HUES6 (cell line): Measurements from ENCODE around the gene CCNB1IP1.

Source experiments
- H3K27ac ChIP-seq: 2 replicates; pipeline ENCODE4 v1.7.0; 2013; ENCODE audit warnings: low read depth, mild to moderate bottlenecking, low read length, inconsistent platforms
- H3K27me3 ChIP-seq: 2 replicates; pipeline ENCODE4 v1.6.1; 2013; ENCODE audit warnings: low read length; ENCODE audit not compliant: control insufficient read depth, insufficient read depth
- H3K36me3 ChIP-seq: 2 replicates; pipeline ENCODE4 v1.6.1; 2013; ENCODE audit warnings: low read length; ENCODE audit not compliant: control insufficient read depth, insufficient read depth
- H3K4me1 ChIP-seq: 2 replicates; pipeline ENCODE4 v1.6.1; 2013; ENCODE audit warnings: low read length; ENCODE audit not compliant: control insufficient read depth, insufficient read depth
- H3K4me3 ChIP-seq: 2 replicates; pipeline ENCODE4 v1.5.1; 2013; ENCODE audit warnings: low read depth, low read length
- H3K9ac ChIP-seq: one replicate; pipeline ENCODE4 v1.6.1; 2013; ENCODE audit warnings: mild to moderate bottlenecking, low read length
- H3K9me3 ChIP-seq: 2 replicates; pipeline ENCODE4 v1.6.1; 2013; ENCODE audit warnings: low read depth, low read length; ENCODE audit not compliant: control insufficient read depth, insufficient read depth

The CCNB1IP1 gene

GRCh38 chr14:20333494-20333841 is 389 bp upstream of the CCNB1IP1 start:
- Histone ChIP-seq H3K36me3 (peaks cover 26% of the 10 kb centered on the region), H3K4me1 (peaks cover 8% of the 10 kb centered on the region; the same call in 1 of the 2 replicates), H3K9me3 (no peaks in the 10 kb centered on the region), H3K27me3 (no peaks in the 10 kb centered on the region), H3K4me3 (peak overlapping the region; percentile 92), H3K27ac (peak overlapping the region; percentile 63; the same call in 1 of the 2 replicates), H3K9ac (peak overlapping the region; percentile 20)

DNA sequence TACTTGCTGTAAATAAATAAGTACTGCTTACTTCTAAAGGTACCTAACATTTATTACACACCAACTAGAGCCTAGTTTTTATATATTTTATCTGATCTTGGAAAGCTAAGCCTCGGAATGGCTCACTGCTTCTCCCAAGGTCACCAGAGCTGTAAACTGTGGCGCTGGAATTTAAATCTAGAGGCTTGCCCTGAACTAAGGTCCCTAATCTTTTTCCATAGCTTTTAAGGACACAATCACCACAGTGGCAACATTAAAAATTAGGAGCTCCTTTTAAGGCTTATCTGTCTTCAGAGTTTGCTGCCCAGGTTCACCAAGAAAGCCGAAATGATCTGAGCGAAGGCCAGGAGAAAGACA is 670 bp downstream of the CCNB1IP1 start:
- H3K4me1 ChIP-seq, result peaks cover 11% of the 10 kb centered on the region; the same call in 1 of the 2 replicates
- peak overlapping the region; percentile 89 for H3K27ac ChIP-seq
- peak overlapping the region; percentile 97 for H3K9ac ChIP-seq
- peak overlapping the region; percentile 92 for H3K4me3 ChIP-seq
- H3K27me3 ChIP-seq, result no peaks in the 10 kb centered on the region
- peaks cover 37% of the 10 kb centered on the region for H3K36me3 ChIP-seq
- no peaks in the 10 kb centered on the region for H3K9me3 ChIP-seq

DNA sequence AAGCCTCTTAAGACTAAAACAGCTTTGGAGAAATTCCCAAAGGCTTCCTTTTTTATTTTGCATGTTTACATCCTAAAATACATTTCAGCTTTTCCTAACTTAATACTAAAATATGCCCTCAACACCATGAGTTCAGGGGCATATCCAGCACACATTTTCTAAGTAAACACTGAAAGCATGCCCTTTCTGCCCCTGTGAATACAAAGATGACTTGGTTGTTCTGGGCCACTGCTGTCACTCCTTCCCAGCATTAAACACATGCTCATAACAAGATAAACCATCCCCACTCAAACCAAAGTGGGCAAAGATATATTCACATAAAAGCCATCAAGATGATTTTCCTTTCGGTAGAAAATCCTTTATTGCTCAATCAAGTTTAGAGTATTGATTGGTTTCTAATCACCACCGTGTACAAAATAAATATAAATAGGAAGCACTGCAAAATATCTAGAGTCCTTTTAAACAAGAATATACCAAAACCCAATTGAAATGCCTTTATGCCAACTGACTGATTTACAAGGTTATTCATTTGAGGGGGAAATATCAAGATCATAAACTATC is 1.9 kb downstream of the CCNB1IP1 start:
- Histone ChIP-seq H3K4me1 (peaks cover 11% of the 10 kb centered on the region; the same call in 1 of the 2 replicates), H3K36me3 (peaks cover 49% of the 10 kb centered on the region), H3K27me3 (no peaks in the 10 kb centered on the region), H3K4me3 (peak overlapping the region; percentile 92), H3K9ac (peak overlapping the region; percentile 63), H3K27ac (peak overlapping the region; percentile 31; the same call in 1 of the 2 replicates), H3K9me3 (no peaks in the 10 kb centered on the region)

DNA sequence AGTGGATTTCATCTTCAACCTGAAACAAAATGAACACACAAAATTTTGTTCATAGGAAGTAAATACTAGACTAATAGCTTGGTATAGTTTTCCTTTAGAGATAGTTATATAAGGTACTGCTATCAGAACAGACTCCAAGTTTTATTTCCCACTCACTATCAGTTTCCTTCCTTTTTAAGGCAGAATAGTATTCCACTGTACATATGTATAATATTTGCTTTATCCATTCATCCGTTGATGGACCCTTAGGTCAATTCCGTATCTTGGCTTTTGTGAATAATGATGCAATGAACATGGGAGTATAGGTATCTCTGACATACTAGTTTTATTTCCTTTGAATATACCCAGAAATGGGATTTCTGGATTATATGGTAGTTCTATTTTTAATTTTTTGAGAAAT is 3.7 kb downstream of the CCNB1IP1 start:
- H3K27ac ChIP-seq, result no peak overlapping the region
- H3K4me1 ChIP-seq, result peaks cover 11% of the 10 kb centered on the region; the same call in 1 of the 2 replicates
- H3K27me3 ChIP-seq, result no peaks in the 10 kb centered on the region
- H3K4me3 ChIP-seq, result no peak overlapping the region
- H3K9ac ChIP-seq, result no peak overlapping the region
- peaks cover 65% of the 10 kb centered on the region for H3K36me3 ChIP-seq
- H3K9me3 ChIP-seq, result no peaks in the 10 kb centered on the region

DNA sequence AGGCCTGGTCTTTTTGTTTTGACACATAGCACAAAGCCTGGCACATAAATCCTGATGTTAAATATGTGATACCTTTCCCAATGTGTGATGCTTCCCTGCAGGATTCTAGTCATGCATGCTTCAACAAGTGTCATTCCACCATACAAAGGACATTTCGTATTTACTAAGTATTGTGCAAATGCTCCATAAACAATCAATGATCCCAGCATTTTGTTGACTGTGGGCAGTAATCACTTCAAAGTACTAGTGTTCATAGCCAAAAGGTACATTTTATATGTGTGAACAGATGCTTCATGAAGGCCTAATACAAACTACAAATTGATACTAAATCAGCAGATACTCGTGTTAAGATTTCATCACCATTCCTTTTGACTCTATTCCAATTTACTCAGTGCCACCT is 4.4 kb downstream of the CCNB1IP1 start:
- peaks cover 71% of the 10 kb centered on the region for H3K36me3 ChIP-seq
- no peak overlapping the region for H3K27ac ChIP-seq

GRCh38 chr14:20327005-20327869 is 5.8 kb downstream of the CCNB1IP1 start:
- no peaks in the 10 kb centered on the region for H3K9me3 ChIP-seq
- no peak overlapping the region for H3K4me3 ChIP-seq
- peak overlapping the region; percentile 17; the same call in 1 of the 2 replicates for H3K27ac ChIP-seq
- H3K4me1 ChIP-seq, result peaks cover 11% of the 10 kb centered on the region; the same call in 1 of the 2 replicates
- peaks cover 79% of the 10 kb centered on the region for H3K36me3 ChIP-seq
- no peaks in the 10 kb centered on the region for H3K27me3 ChIP-seq
- no peak overlapping the region for H3K9ac ChIP-seq

More for the DNA sequence above, 4.4 kb downstream of the CCNB1IP1 start:
- no peaks in the 10 kb centered on the region for H3K27me3 ChIP-seq
- H3K4me3 ChIP-seq, result no peak overlapping the region
- no peaks in the 10 kb centered on the region for H3K9me3 ChIP-seq
- H3K4me1 ChIP-seq, result peaks cover 11% of the 10 kb centered on the region; the same call in 1 of the 2 replicates
- H3K9ac ChIP-seq, result no peak overlapping the region

- H3K36me3 ChIP-seq, result peaks cover 98% of the 10 kb centered on the region
- H3K4me3 ChIP-seq, result no peak overlapping the region
- no peaks in the 10 kb centered on the region for H3K27me3 ChIP-seq
- H3K9me3 ChIP-seq, result no peaks in the 10 kb centered on the region
- no peak overlapping the region for H3K27ac ChIP-seq
- H3K4me1 ChIP-seq, result no peaks in the 10 kb centered on the region
- H3K9ac ChIP-seq, result no peak overlapping the region
These were observed 15.4 kb downstream of the CCNB1IP1 start for GRCh38 chr14:20317720-20318119.

DNA sequence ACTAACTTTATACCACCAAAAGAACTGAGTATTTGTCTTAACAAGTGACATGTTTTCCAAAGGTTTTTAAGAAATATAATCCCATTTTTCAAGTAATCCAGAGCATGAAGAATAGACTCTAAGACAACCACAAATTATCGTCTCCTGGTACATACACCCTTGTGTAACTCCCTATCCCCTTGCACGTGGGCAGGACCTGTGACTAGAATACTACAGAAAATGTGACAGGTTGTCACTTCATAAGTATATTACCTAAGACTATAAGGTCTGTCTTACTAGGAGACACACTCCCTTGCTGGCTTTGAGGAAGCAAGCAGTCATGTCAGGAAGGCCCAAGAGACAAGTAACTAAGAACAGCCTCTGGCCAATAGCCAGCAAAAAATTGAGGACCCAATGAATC is 19.1 kb downstream of the CCNB1IP1 start:
- H3K27ac ChIP-seq, result no peak overlapping the region
- no peaks in the 10 kb centered on the region for H3K4me1 ChIP-seq
- H3K27me3 ChIP-seq, result no peaks in the 10 kb centered on the region
- no peak overlapping the region for H3K4me3 ChIP-seq
- H3K36me3 ChIP-seq, result peaks cover 76% of the 10 kb centered on the region
- no peak overlapping the region for H3K9ac ChIP-seq
- H3K9me3 ChIP-seq, result no peaks in the 10 kb centered on the region; the same call in 1 of the 2 replicates

DNA sequence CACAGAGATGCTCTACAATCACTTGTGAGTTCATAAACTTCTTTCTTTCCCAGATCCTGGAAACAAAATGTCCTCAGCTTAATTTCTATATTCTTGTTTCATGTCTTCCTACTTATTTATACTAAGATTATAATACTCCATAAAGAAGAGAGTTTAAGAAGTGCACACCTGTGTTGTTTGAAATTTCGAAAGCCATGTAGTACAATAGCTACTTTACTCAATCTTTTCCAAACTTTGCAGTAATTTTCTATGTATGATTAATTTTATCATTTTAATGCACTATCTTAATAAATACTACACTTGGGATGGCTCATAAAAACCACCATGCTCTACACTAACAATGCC is 27.0 kb downstream of the CCNB1IP1 start:
- Histone ChIP-seq H3K9me3 (peaks cover 3% of the 10 kb centered on the region), H3K27me3 (no peaks in the 10 kb centered on the region), H3K4me1 (peaks cover 3% of the 10 kb centered on the region; the same call in 1 of the 2 replicates), H3K36me3 (peaks cover 12% of the 10 kb centered on the region; the same call in 1 of the 2 replicates), H3K4me3 (peak overlapping the region; percentile 94), H3K27ac (no peak overlapping the region), H3K9ac (no peak overlapping the region)

- Histone ChIP-seq H3K9ac (peak within 1 kb of the TSS; percentile 87), H3K36me3 (peaks cover 18% of the 10 kb centered on the region), H3K9me3 (peaks cover 3% of the 10 kb centered on the region), H3K27me3 (no peaks in the 10 kb centered on the region), H3K4me3 (peak within 1 kb of the TSS; percentile 94), H3K4me1 (peaks cover 3% of the 10 kb centered on the region; the same call in 1 of the 2 replicates), H3K27ac (no peak within 1 kb of the TSS)
These were observed 27.6 kb downstream of the CCNB1IP1 start, which contains the start of gene TTC5 for GRCh38 chr14:20305265-20306078. Gene TTC5 (minus strand): TSS chr14:20305951. CDS start chr14:20305937, 14 bp downstream.
